Adipocyte (in vitro differentiated cells): ENCODE measurements around the gene MGST3.
"Not testable (repeated sequence)": the region's sequence is repeated elsewhere in the genome, so short reads cannot be mapped to it uniquely, and the experiment has no call there.

Source experiments
- DNase-seq: peaks from one replicate; pipeline ENCODE4 v3.0.0-alpha.2; 2015; ENCODE audit warnings: low read depth
- H3K27me3 ChIP-seq: replicated peaks from 2 replicates; pipeline ENCODE4 v1.7.0; 2013; ENCODE audit warnings: mild to moderate bottlenecking, low read length, moderate library complexity; ENCODE audit not compliant: control insufficient read depth, insufficient read depth
- H3K36me3 ChIP-seq: 2 replicates; pipeline ENCODE4 v1.7.0; 2013; ENCODE audit warnings: low read length, mild to moderate bottlenecking, moderate library complexity; ENCODE audit not compliant: control insufficient read depth, insufficient read depth, severe bottlenecking
- H3K4me1 ChIP-seq: 2 replicates; pipeline ENCODE4 v1.7.0; 2013; ENCODE audit warnings: mild to moderate bottlenecking, low read length, moderate library complexity; ENCODE audit not compliant: control insufficient read depth, insufficient read depth
- H3K4me3 ChIP-seq: 2 replicates; pipeline ENCODE4 v1.7.0; 2013; ENCODE audit warnings: mild to moderate bottlenecking, low read length, moderate library complexity
- H3K9ac ChIP-seq: 2 replicates; pipeline ENCODE4 v1.7.0; 2013; ENCODE audit warnings: mild to moderate bottlenecking, low read length, moderate library complexity
- H3K9me3 ChIP-seq: 2 replicates; pipeline ENCODE4 v1.7.0; 2013; ENCODE audit warnings: mild to moderate bottlenecking, low read length, moderate library complexity; ENCODE audit not compliant: control insufficient read depth

Gene MGST3

DNA sequence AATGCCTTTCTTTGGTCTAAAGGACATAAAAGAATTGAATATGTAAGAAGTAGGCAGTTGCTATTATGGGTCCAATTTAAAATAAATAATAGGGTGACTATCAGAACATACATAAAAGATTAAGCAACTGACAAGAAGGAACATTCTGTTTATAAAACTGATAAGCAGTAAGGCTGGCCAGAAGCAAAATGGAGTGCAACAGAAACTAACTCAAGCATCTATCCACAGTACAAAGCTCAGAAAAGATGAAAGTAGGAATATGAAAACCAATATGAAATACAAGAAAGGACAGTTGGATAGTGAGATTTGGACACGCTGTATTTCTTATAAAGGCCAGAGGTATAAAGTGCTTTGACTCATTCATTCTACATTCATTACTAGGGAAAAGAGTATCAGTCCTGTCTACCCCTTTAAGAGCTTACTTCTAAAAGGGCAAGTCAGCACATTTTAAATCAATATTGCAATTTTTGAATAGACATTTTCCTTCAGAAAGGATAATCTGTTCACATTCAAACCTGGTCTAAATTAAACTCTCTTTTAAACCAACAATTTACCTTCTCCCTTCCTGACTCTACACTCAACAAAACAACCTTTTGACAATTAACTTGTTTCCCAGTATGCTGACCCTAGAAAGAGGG lies 52.9 kb downstream of the MGST3 start:
- no peak for DNase-seq
- Histone ChIP-seq H3K27me3 (no peaks in the 10 kb centered on the region), H3K4me1 (peaks cover 31% of the 10 kb centered on the region), H3K9ac (no peak overlapping the region), H3K36me3 (peaks cover 82% of the 10 kb centered on the region), H3K9me3 (no peaks in the 10 kb centered on the region), H3K4me3 (no peak overlapping the region)

DNA sequence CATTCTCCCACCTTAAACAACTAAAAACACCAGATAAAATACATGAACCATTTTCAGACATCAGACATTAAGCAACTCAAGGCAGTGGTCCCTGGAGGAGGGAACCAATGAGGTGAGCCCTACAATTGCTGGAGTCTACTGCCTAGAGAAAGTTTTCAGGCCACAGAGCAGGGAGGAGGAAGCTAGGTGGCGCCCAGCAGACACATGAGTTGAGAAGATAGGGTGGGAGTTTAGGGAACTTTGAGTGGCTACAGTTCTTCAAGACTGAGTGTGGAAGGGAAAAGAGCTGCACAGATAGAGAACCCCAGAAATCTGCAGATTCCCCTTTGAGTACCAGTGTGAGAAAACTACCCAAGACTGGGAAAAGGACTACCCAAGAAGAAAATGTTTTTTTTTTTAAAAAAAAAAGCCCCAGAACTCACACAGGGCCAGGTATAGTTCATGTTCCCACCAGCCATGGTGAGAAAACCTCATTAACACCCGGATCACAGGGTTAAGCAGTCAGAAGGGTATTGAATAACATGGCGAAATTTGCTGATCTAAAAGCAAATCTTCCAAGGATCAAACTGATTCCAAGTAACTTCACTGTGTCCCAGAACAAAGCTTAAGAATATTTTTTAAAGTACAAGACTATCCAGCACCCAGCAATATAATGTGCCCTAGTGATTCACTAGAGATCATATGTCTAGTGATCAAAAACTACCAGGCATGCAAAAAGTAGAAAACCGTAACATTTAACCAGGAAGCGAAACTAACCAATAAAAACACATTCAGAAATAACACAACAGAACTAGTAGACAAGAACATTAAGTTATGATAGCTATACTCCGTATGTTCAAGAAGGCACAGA lies 55.3 kb downstream of the MGST3 start:
- H3K4me3 ChIP-seq = no peak overlapping the region
- no peak for DNase-seq
- peaks cover 75% of the 10 kb centered on the region for H3K36me3 ChIP-seq
- no peaks in the 10 kb centered on the region for H3K27me3 ChIP-seq
- H3K4me1 ChIP-seq = peaks cover 16% of the 10 kb centered on the region
- no peak overlapping the region for H3K9ac ChIP-seq
- no peaks in the 10 kb centered on the region for H3K9me3 ChIP-seq

DNA sequence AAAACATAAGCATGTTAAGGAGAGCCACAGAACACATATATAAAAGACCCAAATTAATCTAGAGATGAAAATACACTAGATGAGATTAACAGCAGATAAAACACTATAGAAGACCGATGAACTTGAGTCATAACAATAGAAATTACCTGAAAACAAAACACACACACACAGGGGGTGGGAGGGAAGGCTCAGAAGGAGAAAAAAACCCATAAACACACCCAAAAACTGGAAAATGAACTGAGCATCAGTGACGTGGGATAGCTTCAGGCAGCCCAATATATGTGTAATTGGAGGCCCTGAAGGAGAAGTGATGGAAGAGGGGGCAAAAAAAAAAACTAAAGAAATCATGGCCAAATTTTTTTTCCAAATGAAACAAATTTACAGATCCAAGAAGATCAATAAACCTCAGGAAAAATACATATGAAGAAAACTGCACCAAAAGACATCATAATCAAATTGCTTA lies 56.0 kb downstream of the MGST3 start:
- Histone ChIP-seq H3K4me1 (peaks cover 16% of the 10 kb centered on the region), H3K27me3 (no peaks in the 10 kb centered on the region), H3K36me3 (peaks cover 69% of the 10 kb centered on the region), H3K4me3 (no peak overlapping the region), H3K9me3 (no peaks in the 10 kb centered on the region), H3K9ac (no peak overlapping the region)
- no peak for DNase-seq

DNA sequence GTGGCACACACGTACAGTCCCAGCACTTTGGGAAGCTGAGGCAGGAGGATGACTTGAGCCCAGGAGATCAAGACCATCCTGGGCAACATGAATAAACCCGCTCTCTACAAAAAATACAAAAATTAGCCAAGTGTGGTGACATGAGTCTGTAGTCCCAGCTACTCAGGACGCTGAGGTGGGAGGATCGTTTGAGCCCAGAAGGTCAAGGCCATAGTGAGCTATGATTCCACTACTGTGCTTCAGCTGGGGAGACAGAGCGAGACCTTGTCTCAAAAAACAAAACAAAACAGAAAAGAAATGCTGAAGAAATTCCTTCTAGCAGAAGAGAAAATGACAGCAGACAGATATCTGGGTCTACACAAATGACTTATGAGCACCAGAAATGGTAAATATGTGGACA lies 57.0 kb downstream of the MGST3 start:
- no peak for DNase-seq
- H3K36me3 ChIP-seq = peaks cover 58% of the 10 kb centered on the region
- H3K4me1 ChIP-seq = peaks cover 16% of the 10 kb centered on the region
- no peaks in the 10 kb centered on the region for H3K27me3 ChIP-seq
- H3K9me3 ChIP-seq = no peaks in the 10 kb centered on the region
- no peak overlapping the region for H3K4me3 ChIP-seq
- no peak overlapping the region for H3K9ac ChIP-seq

DNA sequence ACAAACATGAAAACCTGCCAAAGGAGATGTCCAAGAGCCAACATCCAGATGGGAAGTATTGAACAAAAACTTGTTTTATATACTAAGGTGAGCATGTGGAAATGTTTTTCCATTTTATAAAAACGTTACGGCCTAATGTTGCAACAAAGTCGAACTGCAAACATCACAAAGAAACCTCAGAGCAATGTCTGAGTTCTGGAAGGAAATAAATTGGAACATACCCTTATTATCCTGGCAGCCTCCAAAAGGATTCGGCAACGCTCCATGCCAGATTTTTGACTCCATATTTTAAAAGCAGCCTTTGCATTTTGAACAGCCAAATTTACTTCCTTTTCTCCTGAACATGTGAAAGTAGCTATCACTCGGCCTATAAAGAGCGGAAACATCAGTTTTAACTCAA lies 64.0 kb downstream of the MGST3 start:
- DNase-seq = no peak
- Histone ChIP-seq H3K4me1 (peaks cover 22% of the 10 kb centered on the region), H3K9me3 (no peaks in the 10 kb centered on the region), H3K4me3 (peak overlapping the region; percentile 94), H3K27me3 (no peaks in the 10 kb centered on the region), H3K36me3 (peaks cover 11% of the 10 kb centered on the region), H3K9ac (peak overlapping the region; percentile 38)

DNA sequence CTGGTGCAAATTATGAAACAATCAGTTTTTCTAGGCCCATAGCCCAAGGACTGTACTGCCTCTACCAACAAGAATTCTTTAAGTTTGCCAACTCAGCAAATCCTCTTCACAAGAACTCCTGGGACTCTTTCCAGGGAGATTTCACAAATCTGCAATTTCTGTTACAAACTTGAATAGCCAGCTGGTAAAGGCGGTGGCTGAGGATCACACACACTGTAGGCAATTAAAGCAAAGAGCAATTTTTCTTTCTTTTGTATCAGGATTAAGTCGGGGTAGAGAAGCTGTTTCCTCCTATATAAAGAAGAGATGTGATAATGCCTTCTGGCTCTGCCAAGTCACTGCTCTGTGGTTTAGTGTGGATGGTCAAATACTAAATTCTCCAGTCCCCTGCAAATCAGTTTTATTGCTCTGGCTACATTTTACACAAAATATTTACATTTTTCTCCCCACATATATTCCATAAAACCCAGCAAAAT lies 65.6 kb downstream of the MGST3 start:
- H3K4me1 ChIP-seq = peaks cover 22% of the 10 kb centered on the region
- peak overlapping the region; percentile 94 for H3K4me3 ChIP-seq
- H3K27me3 ChIP-seq = no peaks in the 10 kb centered on the region
- peaks cover 3% of the 10 kb centered on the region for H3K36me3 ChIP-seq
- DNase-seq = peak; percentile 97
- peak overlapping the region; percentile 95 for H3K9ac ChIP-seq
- no peaks in the 10 kb centered on the region for H3K9me3 ChIP-seq

DNA sequence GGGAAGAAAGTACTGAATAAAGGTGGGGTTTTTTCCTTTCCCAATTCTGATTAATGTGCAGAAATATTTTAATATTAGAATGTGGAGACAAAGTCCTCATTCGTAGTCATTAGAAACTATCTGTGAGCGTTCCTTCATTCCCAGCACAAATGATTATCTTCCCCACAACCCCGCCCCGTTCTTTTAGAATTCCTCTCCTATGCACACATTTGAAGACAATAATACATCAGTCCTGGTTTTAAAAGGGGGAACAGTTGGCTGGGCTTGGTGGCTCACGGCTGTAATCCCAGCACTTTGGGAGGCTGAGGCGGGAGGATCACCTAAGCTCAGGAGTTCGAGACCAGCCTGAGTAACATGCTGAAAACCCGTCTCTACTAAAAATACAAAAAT lies 66.5 kb downstream of the MGST3 start:
- DNase-seq = peak; percentile 27
- H3K9ac ChIP-seq = peak overlapping the region; percentile 95
- H3K4me1 ChIP-seq = peaks cover 26% of the 10 kb centered on the region
- peaks cover 3% of the 10 kb centered on the region for H3K36me3 ChIP-seq
- H3K27me3 ChIP-seq = no peaks in the 10 kb centered on the region
- peak overlapping the region; percentile 94 for H3K4me3 ChIP-seq
- H3K9me3 ChIP-seq = no peaks in the 10 kb centered on the region

DNA sequence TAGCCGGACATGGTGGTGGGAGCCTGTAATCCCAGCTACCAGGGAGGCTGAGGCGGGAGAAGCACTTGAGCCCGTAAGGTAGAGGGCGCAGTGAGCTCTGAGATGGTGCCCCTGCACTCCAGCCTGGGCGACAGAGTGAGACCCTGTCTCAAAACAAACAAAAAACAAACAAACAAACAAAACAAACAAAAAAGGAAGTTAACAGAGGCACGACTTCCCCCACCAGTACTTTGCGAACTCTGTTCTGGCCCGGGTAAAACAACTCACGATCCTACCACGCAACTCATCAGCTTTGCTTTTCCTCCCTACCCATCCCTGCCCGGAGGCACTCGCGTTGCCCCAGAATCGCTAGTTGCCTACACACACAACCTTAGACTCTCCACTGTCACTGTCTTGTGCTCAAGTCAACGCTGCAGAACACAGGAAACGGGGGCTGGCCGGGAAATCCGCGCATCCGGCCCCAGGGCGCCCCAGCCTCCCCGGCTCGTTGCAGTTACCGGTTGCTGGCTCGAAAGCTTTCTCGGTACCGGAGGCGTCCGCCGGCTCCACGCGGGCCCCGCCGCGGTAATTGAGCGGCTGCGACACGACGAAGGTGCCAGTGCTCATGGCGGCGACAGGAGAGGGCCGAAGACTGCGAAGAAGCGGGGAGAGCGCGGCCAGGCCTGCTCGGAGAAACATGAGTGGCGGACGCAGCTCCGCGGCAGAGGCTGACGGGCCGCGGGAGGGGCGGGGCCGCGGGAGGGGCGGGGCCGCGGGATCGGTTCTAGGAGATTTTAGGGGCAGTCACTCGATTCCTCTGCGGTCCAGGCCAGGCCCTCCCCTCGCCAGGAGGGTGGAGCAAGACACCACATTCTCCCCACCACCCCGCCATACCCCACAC lies 67.1 kb downstream of the MGST3 start, which contains the start of gene ALDH9A1:
Gene ALDH9A1 (minus strand): TSS at position 682 of the 880 bp plus-strand sequence. CDS start 4 bp downstream, at position 678.
- peak; percentile 93 for DNase-seq
- Histone ChIP-seq H3K4me3 (peak within 1 kb of the TSS; percentile 94), H3K4me1 (peaks cover 26% of the 10 kb centered on the region), H3K9me3 (no peaks in the 10 kb centered on the region), H3K9ac (peak within 1 kb of the TSS; percentile 95), H3K27me3 (no peaks in the 10 kb centered on the region), H3K36me3 (peaks cover 3% of the 10 kb centered on the region)

DNA sequence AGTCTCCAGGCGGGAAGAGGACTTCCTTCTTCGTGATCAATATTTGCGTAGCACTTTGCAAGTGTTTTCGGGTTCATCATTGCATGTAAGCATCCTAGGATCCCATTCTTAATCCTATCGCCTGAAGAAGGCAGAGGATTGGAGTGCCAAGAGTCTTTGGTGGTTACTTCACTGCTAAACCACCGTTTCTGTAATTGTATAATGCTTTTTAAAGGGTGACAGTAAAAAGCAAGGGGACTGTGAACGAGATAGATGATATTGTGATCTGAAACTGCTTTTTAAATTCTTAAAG lies 67.7 kb downstream of the MGST3 start:
- H3K9me3 ChIP-seq = no peaks in the 10 kb centered on the region
- H3K9ac ChIP-seq = peak overlapping the region; percentile 95
- H3K36me3 ChIP-seq = peaks cover 3% of the 10 kb centered on the region
- peaks cover 26% of the 10 kb centered on the region for H3K4me1 ChIP-seq
- H3K27me3 ChIP-seq = no peaks in the 10 kb centered on the region
- peak overlapping the region; percentile 94 for H3K4me3 ChIP-seq
- DNase-seq = no peak

DNA sequence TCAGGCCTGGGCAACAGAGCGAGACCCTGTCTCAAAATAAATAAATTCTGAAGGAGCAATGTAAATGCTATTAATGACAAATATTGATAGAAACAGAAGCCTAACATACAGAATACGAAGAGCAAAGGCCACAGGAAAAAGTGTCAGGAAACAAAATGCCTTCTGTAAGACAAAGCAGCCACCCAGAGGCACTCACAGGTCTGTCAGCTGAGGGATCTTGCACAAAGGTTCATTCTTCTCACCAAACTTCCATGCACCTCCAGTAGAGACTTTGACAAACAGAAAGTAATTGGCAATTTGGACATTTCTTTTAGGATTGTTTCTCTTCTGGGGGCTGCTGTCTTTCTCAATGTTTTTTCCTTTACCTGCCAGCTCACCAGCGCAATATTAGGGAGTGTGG lies 68.5 kb downstream of the MGST3 start:
- H3K4me3 ChIP-seq = no peak overlapping the region
- DNase-seq = no peak
- H3K27me3 ChIP-seq = no peaks in the 10 kb centered on the region
- peaks cover 21% of the 10 kb centered on the region for H3K4me1 ChIP-seq
- H3K36me3 ChIP-seq = no peaks in the 10 kb centered on the region
- H3K9me3 ChIP-seq = no peaks in the 10 kb centered on the region
- H3K9ac ChIP-seq = no peak overlapping the region

DNA sequence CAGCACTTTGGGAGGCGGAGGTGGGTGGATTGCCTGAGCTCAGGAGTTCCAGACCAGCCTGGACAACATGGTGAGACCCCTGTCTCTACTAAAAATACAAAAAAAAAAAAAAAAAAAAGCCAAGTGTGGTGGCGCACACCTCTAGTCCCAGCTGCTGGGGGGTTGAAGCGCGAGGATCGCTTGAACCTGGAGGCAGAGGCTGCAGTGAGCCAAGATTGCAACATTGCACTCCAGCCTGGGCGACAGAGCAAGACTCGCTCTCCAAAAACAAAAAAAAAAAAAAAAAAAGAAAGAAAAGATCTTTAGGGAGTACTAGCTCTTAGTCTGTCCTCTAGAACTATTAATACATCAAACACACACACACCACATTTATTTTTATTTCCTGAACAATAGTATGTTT lies 70.9 kb downstream of the MGST3 start:
- H3K9me3 ChIP-seq, DNase-seq, H3K27me3 ChIP-seq, H3K4me3 ChIP-seq, H3K36me3 ChIP-seq, H3K9ac ChIP-seq, H3K4me1 ChIP-seq: not testable (repeated sequence)
